GM19193 (cell line): ENCODE data around the gene KRT7.

Experiments
- POLR2A ChIP-seq: IDR thresholded peaks from 4 replicates; pipeline ENCODE4 v1.6.1; 2011; ENCODE audit not compliant: insufficient read depth, insufficient read length; ENCODE audit errors: extremely low read depth

KRT7 gene

DNA sequence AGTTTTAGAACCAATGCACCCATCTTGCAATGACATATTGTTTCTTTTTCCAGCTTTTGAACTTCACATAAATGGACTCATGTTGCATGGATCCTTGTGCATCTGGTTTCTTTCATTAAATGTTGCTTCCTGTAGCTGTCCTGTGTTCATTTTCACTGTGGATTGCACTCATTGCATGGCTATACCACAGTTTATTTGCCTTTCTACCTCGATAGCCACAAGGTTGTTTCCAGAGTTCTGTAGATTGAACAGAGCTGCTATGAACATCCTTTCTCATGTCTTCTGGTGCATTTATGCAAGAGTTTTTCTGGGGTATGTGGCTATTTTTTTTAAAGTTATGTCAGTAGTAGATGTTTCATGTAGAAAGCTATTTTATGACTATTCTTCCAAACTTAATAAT, 61.8 kb downstream of the KRT7 start:
- TF ChIP-seq POLR2A, result no peak

DNA sequence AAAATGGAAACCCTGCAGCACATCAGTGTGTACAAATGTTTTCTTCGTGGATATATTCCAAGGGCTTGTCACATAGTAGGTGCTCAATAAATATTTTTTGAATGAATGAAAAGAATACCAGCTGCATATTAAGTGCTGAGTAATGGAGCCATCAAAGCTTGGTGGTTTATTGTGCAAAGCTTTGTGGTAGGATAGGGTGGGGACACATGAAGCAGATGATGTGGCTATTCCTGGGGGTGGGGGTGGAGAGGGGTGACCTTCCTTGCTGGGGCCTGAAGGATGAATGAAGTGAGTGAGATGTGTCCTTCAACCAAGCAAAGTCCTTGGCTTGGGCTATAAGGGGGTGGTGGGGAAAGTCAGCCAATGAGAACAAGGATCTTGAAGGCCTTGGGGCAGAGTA, 62.6 kb downstream of the KRT7 start:
- TF ChIP-seq POLR2A, result no peak

- no peak for TF ChIP-seq POLR2A
Measured at GRCh38 chr12:52296572-52297215, 63.7 kb downstream of the KRT7 start.
